ENCODE measurements around the gene COL20A1. TPM values are rescaled to one million over a fixed set of nuclear protein-coding genes. Genes with fewer than 3 reads are reported as not detected.

Gene COL20A1
- total and polyA plus RNA-seq, 2 of the 13 experiments (the other 11 are each of a cell fraction or from before 2014, with no cell fraction given): not detected

DNA sequence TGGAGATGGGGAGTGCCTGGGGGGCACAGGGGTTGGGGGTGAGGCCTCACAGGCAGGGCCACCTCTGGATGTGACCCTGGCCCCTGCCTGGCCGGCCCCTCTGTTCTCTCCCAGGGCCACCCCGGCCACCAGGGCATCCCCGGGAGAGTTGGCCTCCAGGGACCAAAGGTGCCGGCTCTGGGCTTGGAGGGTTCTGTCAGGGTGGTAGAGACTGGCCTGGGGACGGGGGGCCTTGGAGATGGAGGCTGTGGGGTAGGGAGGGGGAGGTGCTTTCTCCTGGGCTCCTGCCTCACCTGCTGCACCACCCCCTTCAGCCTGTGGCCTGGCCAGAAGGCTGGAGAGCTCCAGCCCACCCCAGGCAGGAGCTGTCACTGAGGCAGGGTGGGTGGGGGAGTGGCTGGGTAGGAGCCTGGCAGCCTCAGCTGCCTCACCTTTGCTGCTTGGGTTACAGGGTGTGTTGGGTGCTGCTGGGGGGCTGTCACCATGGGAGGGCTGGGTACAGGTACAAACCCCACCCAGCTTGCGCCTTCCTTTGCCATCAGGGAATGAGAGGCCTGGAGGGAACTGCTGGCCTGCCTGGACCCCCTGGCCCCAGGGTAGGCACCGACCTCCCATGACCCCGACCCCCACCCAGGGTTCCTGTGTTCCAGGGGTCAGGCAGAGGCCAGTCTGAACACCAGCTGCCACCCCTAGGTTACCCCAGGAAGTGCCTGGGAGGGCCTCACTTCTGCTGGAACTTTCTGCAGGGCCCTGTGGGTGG lies 32.7 kb downstream of the COL20A1 start:
- Histone ChIP-seq H3K79me2 (ENCODE audit: insufficient read depth, low read length) (no peaks in the 10 kb centered on the region), H3K27me3 (ENCODE audit: control insufficient read depth in 1 of 2, insufficient read depth in 2 of 2, low read length in 2 of 2) (peaks cover 6 to 18% of the 10 kb centered on the region in 2 experiments; a peak in 4 of 5 replicates), H3K36me3 (replicated peaks in 1 of 2; ENCODE audit: control insufficient read depth in 1 of 2, insufficient read depth in 2 of 2, low read length in 2 of 2) (no peaks in the 10 kb centered on the region), H3K4me2 (ENCODE audit: low read depth, low read length) (no peak overlapping the region), H4K20me1 (ENCODE audit: insufficient read depth, low read length) (no peaks in the 10 kb centered on the region; the same call in 1 of the 2 replicates), H3K4me1 (ENCODE audit: insufficient read depth, low read length) (no peaks in the 10 kb centered on the region), H3K27ac (ENCODE audit: extremely low read length, insufficient read depth, low read length) (no peak overlapping the region), H3K9ac (ENCODE audit: insufficient read depth, low read depth, low read length) (no peak overlapping the region), H3K4me3 (replicated peaks in 1 of 3; ENCODE audit: insufficient read depth in 1 of 3, low read depth in 2 of 3, low read length in 3 of 3) (no peak overlapping the region), H3K9me3 (ENCODE audit: low read length) (no peaks in the 10 kb centered on the region), H2AFZ (ENCODE audit: low read length) (no peak overlapping the region)
- CTCF ChIA-PET (ENCODE audit: low intra/inter-chr PET ratio, low total read pairs): no interaction called here
- no CpG with 5 or more reads among the region's 8 CpGs for WGBS (ENCODE audit: low lambda C conversion rate)
- no peak for ATAC-seq
- intact Hi-C loops (cut with micrococcal nuclease; ENCODE audit: unreplicated experiment) (no loop called here), in situ Hi-C loops (cut with HindIII; ENCODE audit: extremely low pct_ligation_motif_present, low pct_unique_long_range_greater_than_20kb) (no loop called here)
- TF ChIP-seq ZNF558 (CRISPR knock-in tag; IDR thresholded peaks at IDR 0.05; ENCODE audit: borderline replicate concordance) (no peak), ZNF569 (CRISPR knock-in tag; IDR thresholded peaks at IDR 0.05; ENCODE audit: borderline replicate concordance) (no peak), GATAD1 (CRISPR knock-in tag; IDR thresholded peaks at IDR 0.05) (no peak), ZNF30 (CRISPR knock-in tag; IDR thresholded peaks at IDR 0.05) (no peak), ZNF460 (CRISPR knock-in tag; IDR thresholded peaks at IDR 0.05; ENCODE audit: borderline replicate concordance) (no peak), SAFB2 (CRISPR knock-in tag; IDR thresholded peaks at IDR 0.05; ENCODE audit: borderline replicate concordance, low read depth) (no peak), PRPF4 (IDR thresholded peaks at IDR 0.05; ENCODE audit: low read depth, low read length, poor library complexity, severe bottlenecking) (no peak), KLF6 (CRISPR knock-in tag; IDR thresholded peaks at IDR 0.05) (no peak), ZNF143 (CRISPR knock-in tag; IDR thresholded peaks at IDR 0.05) (no peak), SIX1 (CRISPR knock-in tag; IDR thresholded peaks at IDR 0.05; ENCODE audit: borderline replicate concordance) (no peak), RFXANK (CRISPR knock-in tag; IDR thresholded peaks at IDR 0.05) (no peak)
- TF ChIP-seq, protein P1, sequence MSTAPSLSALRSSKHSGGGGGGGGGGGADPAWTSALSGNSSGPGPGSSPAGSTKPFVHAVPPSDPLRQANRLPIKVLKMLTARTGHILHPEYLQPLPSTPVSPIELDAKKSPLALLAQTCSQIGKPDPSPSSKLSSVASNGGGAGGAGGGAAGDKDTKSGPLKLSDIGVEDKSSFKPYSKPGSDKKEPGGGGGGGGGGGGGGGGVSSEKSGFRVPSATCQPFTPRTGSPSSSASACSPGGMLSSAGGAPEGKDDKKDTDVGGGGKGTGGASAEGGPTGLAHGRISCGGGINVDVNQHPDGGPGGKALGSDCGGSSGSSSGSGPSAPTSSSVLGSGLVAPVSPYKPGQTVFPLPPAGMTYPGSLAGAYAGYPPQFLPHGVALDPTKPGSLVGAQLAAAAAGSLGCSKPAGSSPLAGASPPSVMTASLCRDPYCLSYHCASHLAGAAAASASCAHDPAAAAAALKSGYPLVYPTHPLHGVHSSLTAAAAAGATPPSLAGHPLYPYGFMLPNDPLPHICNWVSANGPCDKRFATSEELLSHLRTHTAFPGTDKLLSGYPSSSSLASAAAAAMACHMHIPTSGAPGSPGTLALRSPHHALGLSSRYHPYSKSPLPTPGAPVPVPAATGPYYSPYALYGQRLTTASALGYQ (CRISPR knock-in tag; IDR thresholded peaks at IDR 0.05): no peak
- TF ChIP-seq, protein P2, sequence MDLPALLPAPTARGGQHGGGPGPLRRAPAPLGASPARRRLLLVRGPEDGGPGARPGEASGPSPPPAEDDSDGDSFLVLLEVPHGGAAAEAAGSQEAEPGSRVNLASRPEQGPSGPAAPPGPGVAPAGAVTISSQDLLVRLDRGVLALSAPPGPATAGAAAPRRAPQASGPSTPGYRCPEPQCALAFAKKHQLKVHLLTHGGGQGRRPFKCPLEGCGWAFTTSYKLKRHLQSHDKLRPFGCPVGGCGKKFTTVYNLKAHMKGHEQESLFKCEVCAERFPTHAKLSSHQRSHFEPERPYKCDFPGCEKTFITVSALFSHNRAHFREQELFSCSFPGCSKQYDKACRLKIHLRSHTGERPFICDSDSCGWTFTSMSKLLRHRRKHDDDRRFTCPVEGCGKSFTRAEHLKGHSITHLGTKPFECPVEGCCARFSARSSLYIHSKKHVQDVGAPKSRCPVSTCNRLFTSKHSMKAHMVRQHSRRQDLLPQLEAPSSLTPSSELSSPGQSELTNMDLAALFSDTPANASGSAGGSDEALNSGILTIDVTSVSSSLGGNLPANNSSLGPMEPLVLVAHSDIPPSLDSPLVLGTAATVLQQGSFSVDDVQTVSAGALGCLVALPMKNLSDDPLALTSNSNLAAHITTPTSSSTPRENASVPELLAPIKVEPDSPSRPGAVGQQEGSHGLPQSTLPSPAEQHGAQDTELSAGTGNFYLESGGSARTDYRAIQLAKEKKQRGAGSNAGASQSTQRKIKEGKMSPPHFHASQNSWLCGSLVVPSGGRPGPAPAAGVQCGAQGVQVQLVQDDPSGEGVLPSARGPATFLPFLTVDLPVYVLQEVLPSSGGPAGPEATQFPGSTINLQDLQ (CRISPR knock-in tag; IDR thresholded peaks at IDR 0.05): no peak
- TF ChIP-seq, protein P3, sequence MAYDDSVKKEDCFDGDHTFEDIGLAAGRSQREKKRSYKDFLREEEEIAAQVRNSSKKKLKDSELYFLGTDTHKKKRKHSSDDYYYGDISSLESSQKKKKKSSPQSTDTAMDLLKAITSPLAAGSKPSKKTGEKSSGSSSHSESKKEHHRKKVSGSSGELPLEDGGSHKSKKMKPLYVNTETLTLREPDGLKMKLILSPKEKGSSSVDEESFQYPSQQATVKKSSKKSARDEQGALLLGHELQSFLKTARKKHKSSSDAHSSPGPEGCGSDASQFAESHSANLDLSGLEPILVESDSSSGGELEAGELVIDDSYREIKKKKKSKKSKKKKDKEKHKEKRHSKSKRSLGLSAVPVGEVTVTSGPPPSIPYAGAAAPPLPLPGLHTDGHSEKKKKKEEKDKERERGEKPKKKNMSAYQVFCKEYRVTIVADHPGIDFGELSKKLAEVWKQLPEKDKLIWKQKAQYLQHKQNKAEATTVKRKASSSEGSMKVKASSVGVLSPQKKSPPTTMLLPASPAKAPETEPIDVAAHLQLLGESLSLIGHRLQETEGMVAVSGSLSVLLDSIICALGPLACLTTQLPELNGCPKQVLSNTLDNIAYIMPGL (CRISPR knock-in tag; IDR thresholded peaks at IDR 0.05; ENCODE audit: borderline replicate concordance in 1 of 2, low read depth in 1 of 2): no peak
- POLR2A ChIA-PET: no interaction called here
- BruUV-seq (replicated peaks): no TSS peak
- FAIRE-seq: no peak
- no peak for DNase-seq (ENCODE audit: low spot score)
